Left kidney (tissue), 2 donors: ENCODE data around the gene GLIS1. TPM values are rescaled to one million over a fixed set of nuclear protein-coding genes. Genes with fewer than 3 reads are reported as not detected.

ENCODE experiments used
- DNase-seq: peaks from one replicate; pipeline ENCODE4 v3.0.0-alpha.2; 2013
- polyA plus RNA-seq: library from polyadenylated mRNA; unstranded; fragments of 120-200 nt; gene quantifications from one replicate; pipeline ENCODE4 v1.2.1, GENCODE V29; 2013; ENCODE audit not compliant: insufficient read length

The GLIS1 gene
- polyA plus RNA-seq, 1 donor = 2.5 TPM

GRCh38 chr1:53736290-53736689, 2.7 kb downstream of the GLIS1 start:
- DNase-seq = no peak

GRCh38 chr1:53735681-53736080, 3.3 kb downstream of the GLIS1 start:
- DNase-seq = no peak

GRCh38 chr1:53735261-53735660, 3.7 kb downstream of the GLIS1 start:
- DNase-seq = no peak

- no peak for DNase-seq
Observed at GRCh38 chr1:53734650-53735211, 4.2 kb downstream of the GLIS1 start.

DNA sequence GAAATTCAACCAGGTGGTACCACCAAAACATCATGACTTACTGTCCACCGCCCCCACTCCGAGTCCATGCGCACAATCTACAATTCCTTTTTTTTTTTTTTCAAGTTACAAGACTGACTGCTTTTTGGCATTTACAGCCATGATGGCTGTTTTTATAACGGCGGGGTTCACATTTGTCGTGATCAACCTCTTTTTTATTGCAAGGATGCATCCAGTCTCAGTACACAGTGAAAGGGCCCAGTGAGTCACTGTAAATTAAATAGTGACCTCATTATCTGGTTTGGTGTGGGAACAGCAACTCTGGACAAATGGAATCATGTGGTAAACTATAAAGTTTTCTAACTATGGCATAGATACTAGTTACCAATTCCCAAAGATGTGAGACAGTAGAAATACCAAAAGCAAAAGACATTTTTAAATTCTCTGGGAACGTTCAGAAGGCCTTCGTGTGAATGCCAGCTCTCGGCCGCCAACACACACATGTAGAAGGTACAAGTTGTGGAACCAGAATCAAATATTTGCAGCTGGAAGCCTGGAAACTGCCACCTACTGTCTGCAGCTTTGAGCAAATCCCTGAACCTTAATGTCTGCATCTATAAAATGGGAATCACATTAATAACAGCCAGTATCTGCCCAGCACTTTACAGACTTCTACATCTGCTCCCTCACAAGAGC, 4.9 kb downstream of the GLIS1 start:
- no peak for DNase-seq

DNA sequence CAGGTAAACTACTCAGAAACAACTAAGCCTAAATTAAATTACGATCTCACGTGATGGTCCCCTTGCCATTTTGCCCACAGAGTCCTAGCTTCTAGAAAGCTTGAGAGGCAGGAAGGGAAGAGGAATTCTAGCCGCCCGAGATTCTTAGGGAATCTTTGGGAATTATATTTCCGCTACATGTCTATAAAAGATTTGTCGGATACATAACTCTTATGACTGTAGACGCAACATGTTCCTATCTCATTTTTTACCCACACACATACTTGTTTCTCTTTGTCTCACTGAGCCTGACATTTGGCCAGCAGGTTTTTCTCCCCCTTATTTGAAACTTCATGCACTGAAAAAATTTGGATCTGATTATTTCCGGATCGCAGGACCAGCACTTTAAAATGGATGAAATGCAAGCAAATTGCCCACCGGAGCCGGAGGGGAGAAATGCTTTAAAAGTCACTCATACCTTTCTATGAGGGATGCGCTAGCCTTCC, 5.5 kb downstream of the GLIS1 start:
- DNase-seq = no peak

DNA sequence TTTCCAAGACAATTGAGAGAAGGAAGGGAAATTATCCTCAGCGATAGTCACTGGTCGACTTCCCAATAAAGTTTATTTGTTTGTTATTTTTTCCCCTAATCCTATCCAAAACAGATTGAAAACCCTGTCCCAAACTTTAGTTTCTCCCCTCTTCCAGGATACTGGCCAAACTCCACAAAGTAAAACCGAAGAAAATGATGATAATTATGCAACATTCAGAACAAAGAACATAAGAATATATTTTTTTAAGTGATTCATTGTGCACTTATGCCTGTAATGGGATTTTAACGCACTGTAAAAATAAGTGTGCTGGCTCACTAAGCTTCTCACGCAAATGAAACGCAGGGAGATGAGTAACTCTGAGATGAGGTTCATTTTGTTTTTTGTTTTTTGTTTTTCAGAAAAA, 6.0 kb downstream of the GLIS1 start:
- no peak for DNase-seq

DNA sequence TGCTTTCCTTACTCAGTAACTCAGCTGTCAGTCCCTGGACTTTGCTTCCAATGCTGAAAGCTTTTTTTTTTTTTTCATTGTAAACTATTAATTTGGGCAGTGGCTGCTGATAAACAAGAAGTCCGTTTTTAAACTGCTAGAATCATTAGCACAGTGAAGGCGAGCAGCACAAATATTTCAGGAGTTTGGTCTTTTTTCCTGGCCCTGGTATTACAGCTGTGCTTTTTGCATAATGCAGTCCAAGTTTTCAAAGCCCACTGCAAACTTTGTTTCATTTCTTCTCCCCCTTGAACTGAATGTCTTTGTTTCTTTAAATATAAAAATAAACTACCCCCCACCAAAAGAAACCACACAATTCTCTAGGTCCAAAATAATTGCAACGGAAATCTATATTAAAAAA, 6.6 kb downstream of the GLIS1 start:
- no peak for DNase-seq

GRCh38 chr1:53731779-53732305, 7.1 kb downstream of the GLIS1 start:
- no peak for DNase-seq

DNA sequence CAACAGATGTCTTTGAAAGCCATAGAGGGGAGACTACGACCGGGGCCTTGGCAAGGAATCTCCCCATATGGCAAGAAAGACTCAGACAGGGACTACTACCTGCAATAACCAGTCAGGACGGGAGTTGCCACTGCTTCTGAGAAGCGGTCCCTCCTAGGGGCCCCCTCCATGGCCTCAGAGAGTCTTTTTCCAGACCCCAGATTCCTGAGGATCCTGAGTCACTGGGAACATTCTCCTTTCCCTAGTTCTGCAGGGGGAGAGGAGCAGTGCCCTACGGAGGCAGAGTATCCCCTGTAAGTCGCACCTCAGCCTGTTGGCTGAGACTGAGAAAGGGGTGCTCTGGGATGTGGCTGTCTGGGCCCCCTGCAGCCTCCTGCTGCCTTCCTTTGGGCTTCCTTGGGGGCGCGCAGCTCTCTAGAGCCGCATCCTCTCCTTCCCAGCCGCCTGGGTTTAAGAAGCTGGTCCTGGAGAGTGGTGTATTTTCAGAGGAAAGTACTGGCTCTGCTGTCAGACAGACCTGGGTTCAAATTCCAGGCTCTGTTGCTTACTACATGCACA, 7.8 kb downstream of the GLIS1 start:
- no peak for DNase-seq

- DNase-seq = no peak
Observed at GRCh38 chr1:53730224-53730865, 8.6 kb downstream of the GLIS1 start.

- no peak for DNase-seq
Observed at GRCh38 chr1:53729456-53730223, 9.3 kb downstream of the GLIS1 start.

DNA sequence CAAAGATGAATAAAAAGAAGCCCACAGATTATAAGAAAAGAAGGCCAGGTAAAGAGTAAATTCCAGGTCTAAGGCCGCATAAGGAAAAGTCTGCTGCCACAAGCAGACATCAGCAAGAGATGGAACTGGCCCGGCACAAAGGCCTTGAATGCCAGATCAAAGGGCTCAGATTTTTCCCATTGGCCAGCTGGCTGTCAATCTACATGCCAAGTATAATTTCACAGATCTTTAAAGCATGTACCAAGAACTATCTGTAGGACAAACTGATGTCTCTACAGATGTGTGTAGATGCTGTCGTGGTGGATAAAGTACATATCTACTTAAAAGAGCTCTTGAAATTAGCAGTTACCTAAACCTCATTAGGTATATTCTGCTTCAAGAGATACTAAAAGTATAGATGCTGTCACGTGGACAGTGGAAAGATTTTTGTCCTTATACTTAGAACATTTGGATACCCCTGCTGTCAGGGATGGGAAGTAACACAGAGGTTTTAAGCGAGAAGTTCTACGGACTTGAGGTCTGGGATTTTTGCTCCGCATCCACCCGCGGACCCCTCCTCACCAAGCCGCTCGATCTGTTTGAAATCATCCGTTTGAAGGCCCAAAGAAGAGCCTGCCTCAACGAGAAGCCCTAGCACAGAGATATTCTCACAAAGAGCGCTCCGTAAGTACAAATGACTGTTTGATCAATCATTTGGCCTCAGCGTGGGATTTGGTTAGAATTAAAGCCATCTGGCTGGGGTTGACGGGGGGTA, 10.1 kb downstream of the GLIS1 start:
- no peak for DNase-seq

GRCh38 chr1:53728196-53728595, 10.8 kb downstream of the GLIS1 start:
- DNase-seq = no peak

DNA sequence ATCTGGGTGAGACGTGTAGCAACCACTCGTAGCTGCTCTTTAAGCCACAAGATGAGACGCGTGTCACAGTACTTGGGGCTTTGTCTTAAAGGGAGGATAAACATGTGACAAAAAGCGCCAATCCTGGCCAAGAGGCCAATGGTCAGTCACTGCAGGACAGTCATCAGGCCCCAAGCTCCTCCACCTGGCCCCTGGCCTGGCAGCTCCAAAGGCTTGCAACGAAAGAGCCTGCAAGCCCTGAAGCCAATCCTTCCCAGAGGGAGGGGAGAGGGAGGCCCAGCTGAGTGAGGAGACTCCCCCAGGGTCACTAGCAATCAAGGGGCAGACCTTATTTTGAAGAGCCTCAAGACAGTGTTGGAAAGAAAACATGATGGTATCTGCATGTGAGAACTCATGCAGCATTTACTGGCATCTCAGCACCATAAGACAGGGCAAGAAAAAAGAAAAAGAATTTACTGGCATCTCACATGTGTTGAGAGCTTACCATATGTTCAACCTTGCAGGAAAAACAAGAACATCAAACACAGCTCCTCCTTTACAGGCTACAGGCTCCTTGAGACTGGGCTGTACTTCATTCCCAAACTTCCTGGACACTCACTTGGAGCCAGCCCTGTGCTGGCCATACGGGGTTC, 11.4 kb downstream of the GLIS1 start:
- no peak for DNase-seq

GRCh38 chr1:53726009-53726600, 12.9 kb downstream of the GLIS1 start:
- no peak for DNase-seq

GRCh38 chr1:53725238-53725689, 13.7 kb downstream of the GLIS1 start:
- no peak for DNase-seq

DNA sequence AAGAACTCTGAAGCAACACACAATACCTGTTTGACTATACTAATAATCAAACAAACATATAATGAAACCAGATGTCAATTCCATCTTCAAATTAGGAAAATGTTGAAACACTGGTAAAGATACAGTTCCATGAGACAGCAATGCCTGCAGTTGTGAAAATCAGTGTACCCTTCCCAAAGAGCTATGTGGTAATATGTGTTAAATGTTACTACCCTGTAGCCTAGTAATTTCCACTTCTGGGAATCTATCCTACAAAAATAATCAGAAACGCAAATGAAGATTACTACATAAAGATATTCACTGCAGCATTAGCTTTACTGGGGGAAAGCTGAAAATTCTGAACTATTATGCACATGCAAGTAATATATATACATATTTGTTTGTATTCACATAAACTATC, 16.9 kb downstream of the GLIS1 start:
- DNase-seq = no peak

DNA sequence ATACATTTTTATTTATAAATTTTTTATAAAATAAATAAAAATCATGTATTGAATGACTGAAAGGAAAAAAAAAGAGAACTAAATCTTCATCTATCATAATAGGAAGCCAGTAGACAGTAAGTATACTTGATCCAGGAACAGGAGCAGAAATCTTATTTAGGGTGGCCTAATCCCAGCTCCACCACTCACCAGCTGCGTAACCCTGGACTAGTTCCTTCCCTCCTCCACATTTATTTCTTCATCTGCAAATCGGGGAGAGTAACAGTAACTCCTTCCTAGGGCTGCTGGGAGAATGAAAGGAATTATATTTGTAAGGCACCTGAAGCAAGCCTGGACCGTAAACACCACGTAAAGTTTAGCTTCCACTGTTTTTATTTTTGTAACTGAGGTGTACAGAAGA, 17.9 kb downstream of the GLIS1 start:
- no peak for DNase-seq

- no peak for DNase-seq
Observed at GRCh38 chr1:53719469-53719868, 19.5 kb downstream of the GLIS1 start.

DNA sequence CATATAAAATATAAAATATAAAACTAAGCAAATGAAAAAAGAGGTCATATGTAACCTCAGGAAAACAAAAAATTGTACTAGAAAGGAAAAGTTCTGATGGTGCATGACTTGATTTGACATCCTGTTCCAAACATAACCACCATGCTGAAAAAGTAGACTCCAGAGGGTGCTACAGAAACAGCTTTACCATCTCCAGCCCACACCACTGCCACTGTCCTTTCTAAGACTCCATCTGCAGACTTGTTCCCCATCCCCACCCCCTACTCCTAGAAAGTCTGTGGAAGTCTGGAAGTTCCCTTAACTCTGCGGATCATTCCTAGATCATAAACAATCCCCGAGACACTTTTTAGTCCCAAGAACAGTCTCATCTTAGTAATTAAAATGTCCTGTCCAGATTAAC, 20.5 kb downstream of the GLIS1 start:
- DNase-seq = no peak
